GM19328 (cell line): ENCODE measurements around the gene PRODH.
"Not testable (repeated sequence)": the region's sequence is repeated elsewhere in the genome, so short reads cannot be mapped to it uniquely, and the experiment has no call there.

ENCODE experiments used
- ATAC-seq: cut with Tn5 transposase; IDR thresholded peaks from one replicate; pipeline ENCODE4 v1.9.1; 2021; ENCODE audit warnings: mild to moderate bottlenecking, moderate library complexity; ENCODE audit not compliant: unreplicated experiment

PRODH gene

DNA sequence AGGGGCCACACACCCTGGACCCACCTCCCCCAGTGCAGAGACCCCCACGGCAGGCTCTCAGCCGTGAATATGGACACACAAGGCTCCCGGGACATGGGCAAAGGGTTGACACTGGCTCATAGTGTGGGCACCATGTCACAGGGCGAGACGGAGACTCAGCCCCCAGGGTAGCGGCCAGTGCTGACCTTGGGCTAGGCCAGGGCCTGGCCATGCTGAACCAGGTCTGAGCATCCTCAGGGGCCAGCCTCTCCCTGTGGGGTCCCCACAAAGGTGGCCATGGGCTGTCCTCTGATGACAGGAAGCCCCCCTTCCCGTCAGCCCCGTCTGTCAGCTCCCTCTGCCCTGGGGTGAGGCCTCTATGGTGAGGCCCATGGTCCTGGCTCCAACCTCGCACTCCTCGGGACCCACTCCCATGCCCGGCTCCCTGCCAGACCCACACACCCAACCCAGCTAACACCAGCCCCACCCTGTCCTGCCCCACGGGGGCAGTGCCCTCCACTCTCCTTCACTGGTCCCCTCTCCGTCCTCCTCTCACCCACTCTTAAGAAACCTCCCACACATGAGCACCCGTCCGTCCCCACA is 19.0 kb upstream of the PRODH start:
- no peak for ATAC-seq

DNA sequence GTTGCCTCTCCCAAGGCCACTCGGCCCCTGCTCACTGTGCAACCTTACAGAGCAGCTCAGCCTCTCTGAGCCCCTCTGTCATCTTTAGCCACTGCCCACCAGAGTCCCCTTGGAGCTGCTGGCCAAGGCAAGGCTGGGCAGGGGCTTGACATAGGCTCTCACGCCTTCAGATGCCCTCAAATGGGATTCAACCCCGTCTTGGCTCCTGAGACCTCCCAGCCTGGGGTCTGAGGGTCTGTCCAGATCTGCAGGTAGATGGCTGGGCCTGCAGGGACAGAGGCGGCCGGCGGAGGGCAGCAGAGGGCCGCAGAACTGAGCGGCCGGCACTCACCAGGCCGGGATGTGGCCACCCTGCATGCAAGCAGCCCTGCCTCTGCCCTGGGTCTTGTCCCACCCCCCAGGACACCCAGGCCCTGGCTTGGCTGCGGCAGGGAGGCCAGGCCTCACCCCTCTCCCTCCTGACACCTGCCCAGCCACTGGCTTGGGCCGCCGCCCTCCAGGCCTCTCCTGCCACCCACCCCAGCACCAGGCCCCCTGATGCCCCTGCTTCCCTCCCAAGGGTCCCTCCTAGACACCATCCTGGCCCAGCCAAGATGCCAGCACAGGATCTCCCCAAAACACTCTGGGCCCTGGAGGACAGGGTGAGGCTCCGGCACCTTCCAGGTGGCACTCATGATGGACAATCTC is 18.4 kb upstream of the PRODH start:
- ATAC-seq, result not testable (repeated sequence)

DNA sequence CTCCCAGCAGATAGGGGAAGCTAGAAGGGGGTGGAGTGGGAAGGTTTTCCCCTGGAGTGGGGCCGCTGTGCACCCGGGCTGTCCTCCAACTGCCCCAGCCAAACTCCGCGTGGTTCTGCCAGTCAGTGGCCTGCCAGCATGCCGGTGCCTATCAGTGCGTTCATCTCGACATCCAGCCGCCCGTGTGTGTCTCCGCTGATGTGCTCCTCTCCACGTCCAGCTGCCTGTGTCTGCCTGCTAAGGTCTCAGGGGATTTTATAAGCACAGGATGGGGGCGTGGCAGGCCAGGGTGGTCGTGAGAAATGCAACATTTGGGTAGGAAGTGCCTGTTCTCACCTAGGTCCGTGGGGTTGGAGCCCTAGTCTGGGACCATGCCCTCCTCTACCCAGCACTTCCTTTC is 17.0 kb upstream of the PRODH start:
- ATAC-seq, result not testable (repeated sequence)

GRCh38 chr22:18952022-18952421 is 15.9 kb upstream of the PRODH start:
- ATAC-seq, result no peak

DNA sequence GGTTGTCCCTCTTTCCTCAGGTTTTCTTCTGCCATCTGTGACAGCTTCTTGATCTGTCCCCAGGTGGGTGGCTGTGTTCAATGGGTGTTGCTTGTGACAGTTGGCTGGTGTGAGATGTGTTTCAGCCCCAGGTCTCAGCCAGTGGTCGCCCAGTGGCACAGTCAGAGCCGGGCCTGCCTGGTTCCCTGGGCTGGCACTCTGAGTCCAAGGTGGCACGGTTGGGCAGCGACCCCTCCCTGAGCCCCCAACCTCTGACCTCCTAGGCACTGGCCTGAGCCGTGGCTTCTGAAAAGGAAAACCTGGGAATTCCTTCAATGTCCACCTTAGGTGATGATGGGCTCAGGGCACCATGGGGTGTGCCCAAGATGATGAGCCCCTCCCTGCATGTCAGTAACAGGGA is 14.0 kb upstream of the PRODH start:
- ATAC-seq, result no peak

- ATAC-seq, result no peak
Observed at GRCh38 chr22:18947905-18948304, 11.8 kb upstream of the PRODH start.

GRCh38 chr22:18947105-18947504 is 11.0 kb upstream of the PRODH start:
- ATAC-seq, result not testable (repeated sequence)

GRCh38 chr22:18938691-18939090 is 2.6 kb upstream of the PRODH start:
- not testable (repeated sequence) for ATAC-seq

GRCh38 chr22:18934688-18935087 is 1.4 kb downstream of the PRODH start:
- ATAC-seq, result not testable (repeated sequence)

GRCh38 chr22:18933914-18934313 is 2.2 kb downstream of the PRODH start:
- no peak for ATAC-seq

GRCh38 chr22:18931905-18932652 is 4.0 kb downstream of the PRODH start:
- ATAC-seq, result no peak

DNA sequence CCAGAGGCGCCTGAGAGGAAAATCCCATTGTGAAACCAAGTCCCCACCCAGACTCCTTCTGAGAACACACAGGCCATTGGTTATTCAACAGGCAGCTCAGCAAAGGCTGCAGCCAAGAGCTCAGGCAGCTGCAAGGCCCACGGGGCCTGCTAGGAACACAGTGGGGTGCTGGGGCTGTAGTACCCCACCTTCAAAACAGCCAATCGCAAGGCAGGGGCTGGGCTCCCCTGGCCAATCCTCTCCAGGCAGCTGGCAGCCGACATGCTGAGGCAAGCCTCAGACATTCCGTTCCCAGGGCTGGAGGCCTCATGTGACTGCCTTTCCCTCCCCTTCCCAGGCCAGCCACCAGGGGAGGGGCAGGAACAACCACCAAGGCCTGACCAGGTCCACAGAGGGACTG is 6.6 kb downstream of the PRODH start:
- ATAC-seq, result no peak

GRCh38 chr22:18927573-18927972 is 8.5 kb downstream of the PRODH start:
- no peak for ATAC-seq

DNA sequence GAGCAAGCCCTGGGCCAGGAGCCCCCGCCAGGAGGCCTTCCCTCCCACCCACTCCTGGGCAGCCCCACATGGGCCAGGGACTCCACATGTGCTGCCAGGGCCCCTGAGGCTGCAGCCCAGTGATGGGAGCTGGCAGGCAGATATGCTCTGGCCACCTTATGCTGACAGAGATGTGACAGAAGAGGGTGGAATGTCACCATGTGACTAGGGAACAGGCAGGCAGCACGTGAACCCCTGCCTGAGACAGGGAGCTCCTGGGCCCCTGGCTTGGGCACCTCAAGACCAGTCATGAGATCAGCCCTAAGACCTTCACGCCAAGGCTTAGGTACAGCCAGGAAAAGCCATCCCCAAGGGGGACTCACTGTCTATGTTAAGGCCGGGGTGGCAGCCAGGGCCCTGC is 9.1 kb downstream of the PRODH start:
- no peak for ATAC-seq

- no peak for ATAC-seq
Observed at GRCh38 chr22:18925368-18926064, 10.6 kb downstream of the PRODH start.

DNA sequence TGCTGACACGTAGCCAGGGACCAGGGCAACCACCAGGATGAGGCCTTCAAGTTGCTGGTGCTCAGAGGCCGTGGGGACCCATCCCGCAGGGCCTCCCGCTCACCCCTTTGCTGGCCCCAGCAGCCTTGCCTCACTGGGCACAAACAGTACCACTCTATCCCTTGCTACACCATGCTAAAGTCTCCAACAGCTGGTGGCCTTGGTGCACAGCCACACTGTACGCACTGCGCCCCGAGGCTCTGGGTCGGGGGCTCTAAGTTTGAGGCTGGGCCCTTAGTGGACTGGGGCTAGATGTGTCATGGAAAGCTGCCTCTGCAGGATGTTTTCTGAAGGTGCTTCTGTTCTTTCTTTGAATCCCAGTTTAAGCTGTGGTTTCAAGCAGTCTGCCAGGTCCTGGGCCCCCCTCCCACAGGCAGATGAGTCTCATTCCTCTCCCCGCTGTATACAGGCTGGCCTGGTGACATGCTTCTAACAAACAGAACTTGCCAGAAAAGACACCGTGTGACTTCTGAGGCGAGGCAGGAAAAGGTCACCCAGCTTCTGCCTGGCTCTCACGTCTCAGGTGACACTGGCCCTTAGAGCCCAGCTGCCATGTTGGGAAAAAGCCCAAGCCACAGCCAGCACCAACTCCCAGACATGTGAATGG is 15.7 kb downstream of the PRODH start:
- ATAC-seq, result not testable (repeated sequence)

DNA sequence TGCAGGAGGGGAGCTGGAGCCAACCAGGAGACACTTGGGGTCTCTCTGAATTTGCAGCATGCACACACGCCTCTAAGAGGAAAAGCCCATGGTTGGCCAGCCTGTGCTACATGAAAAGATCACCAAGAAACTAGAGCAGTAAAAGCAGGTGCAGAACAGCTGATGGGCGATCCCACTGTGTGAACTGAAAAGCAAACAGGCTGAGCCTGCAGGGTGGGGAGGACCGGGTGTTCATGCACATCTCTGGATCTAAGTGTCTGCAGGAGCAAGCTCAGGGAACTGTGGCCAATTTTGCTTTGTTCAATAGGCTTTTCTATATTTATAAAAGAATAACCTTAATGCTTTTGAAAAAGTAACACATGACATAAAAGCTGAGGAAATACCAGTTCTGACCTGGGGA is 18.3 kb downstream of the PRODH start:
- not testable (repeated sequence) for ATAC-seq

DNA sequence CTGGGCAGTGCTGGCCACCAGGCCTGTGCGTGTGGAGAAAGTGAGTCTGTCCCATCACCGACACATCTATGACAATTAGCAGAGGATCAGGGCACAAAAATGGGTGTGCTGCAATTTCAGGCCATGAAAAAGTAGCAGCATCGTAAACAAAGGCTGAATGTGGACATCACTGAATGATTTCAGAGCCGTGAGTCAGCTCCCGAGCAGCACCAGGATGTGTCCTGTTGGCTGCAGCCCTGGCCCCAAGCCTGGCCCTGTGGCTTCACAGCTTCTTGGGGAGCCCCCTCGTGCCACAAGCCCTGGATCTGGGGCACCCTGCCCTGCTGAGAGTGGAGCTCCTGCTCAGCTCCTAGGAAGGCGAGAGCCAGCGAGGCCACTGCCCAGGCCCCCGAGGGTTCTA is 20.5 kb downstream of the PRODH start:
- ATAC-seq, result not testable (repeated sequence)

- not testable (repeated sequence) for ATAC-seq
Observed at GRCh38 chr22:18914558-18914957, 21.5 kb downstream of the PRODH start.

DNA sequence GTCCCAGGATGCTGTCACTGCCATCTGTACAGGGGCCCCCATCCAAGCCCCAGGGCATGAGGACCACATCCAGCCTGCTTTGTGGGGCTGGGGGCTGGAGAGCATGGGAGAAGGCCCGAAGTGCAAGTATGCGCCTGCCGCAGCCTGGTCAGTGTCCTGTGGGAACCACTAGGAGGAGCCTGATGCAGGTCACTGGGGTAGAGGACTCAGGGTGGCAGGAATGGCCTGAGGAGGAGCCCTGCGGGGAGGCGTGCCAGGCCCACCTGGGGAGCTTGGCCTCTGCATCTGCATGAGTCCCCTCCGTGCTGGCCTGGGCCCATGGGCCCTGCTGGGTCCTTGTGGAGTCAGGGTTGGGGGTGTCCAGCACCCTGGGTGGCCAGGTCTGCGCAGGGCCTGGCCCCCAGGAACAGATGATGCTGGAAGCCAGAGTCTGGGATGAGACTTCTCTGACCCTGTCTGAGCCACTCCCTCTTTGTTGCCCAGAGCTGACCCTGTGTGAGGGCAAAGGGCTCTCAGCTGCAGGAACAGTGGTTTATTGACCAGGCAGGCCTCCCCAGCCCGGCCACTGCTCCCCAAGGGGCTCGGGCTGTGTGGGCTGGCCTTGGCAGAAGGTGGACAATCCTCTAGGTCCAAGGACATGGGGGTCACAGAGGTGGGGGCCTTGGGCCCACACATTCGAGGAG is 23.7 kb downstream of the PRODH start:
- not testable (repeated sequence) for ATAC-seq
